Neuronal stem cell (in vitro differentiated cells): Measurements from ENCODE around the gene PCTP.

ENCODE experiments used
- DNase-seq: peaks from one replicate; pipeline ENCODE4 v3.0.0-alpha.2; 2013; ENCODE audit warnings: low spot score
- H2AFZ ChIP-seq: one replicate; pipeline ENCODE4 v1.6.1; 2013; ENCODE audit warnings: mild to moderate bottlenecking, low read length, inconsistent platforms
- H2AK5ac ChIP-seq: 2 replicates; pipeline ENCODE4 v1.6.1; 2013; ENCODE audit warnings: low read depth, mild to moderate bottlenecking, inconsistent platforms, low read length, moderate library complexity, mixed read lengths
- H2BK120ac ChIP-seq: 2 replicates; pipeline ENCODE4 v1.6.1; 2013; ENCODE audit warnings: low read depth, mild to moderate bottlenecking, inconsistent platforms, low read length, moderate library complexity, mixed read lengths
- H2BK12ac ChIP-seq: one replicate; pipeline ENCODE4 v1.6.1; 2013; ENCODE audit warnings: low read length, inconsistent platforms
- H2BK15ac ChIP-seq: 2 replicates; pipeline ENCODE4 v1.6.1; 2013; ENCODE audit warnings: mild to moderate bottlenecking, low read length, inconsistent platforms, mixed read lengths
- H2BK5ac ChIP-seq: one replicate; pipeline ENCODE4 v1.6.1; 2013; ENCODE audit warnings: inconsistent platforms, mild to moderate bottlenecking, low read length, moderate library complexity
- H3K14ac ChIP-seq: one replicate; pipeline ENCODE4 v1.6.1; 2013; ENCODE audit warnings: low read length, inconsistent platforms
- H3K18ac ChIP-seq: 2 replicates; pipeline ENCODE4 v1.6.1; 2013; ENCODE audit warnings: low read length, inconsistent platforms
- H3K23ac ChIP-seq: 2 replicates; pipeline ENCODE4 v1.6.1; 2013; ENCODE audit warnings: low read depth, mild to moderate bottlenecking, mixed read lengths, low read length, inconsistent platforms; ENCODE audit not compliant: poor library complexity
- H3K27ac ChIP-seq: replicated peaks from 3 replicates; pipeline ENCODE4 v1.5.1; 2013; ENCODE audit warnings: low read length, inconsistent platforms
- H3K27me3 ChIP-seq, 3 experiments: 2 replicates each; pipeline ENCODE4 v1.6.1; 2013; ENCODE audit warnings: low read length in 3 of 3, mild to moderate bottlenecking in 2 of 3, inconsistent platforms in 1 of 3, low read depth in 1 of 3, mixed read lengths in 1 of 3, moderate library complexity in 1 of 3; ENCODE audit not compliant: control insufficient read depth in 3 of 3, insufficient read depth in 3 of 3
- H3K36me3 ChIP-seq, 2 donors: replicated peaks in 1 of 2; 2 replicates each; pipeline ENCODE4 v1.6.1; 2013; ENCODE audit warnings: low read length in 2 of 2; ENCODE audit not compliant: control insufficient read depth in 2 of 2, insufficient read depth in 2 of 2
- H3K4ac ChIP-seq: 2 replicates; pipeline ENCODE4 v1.6.1; 2013; ENCODE audit warnings: inconsistent platforms, mild to moderate bottlenecking, low read length, moderate library complexity
- H3K4me1 ChIP-seq, 2 donors: 1 replicate in 1 of 2; 2 replicates in 1 of 2; pipeline ENCODE4 v1.6.1; 2013; ENCODE audit warnings: low read length in 2 of 2, low read depth in 1 of 2; ENCODE audit not compliant: control insufficient read depth in 2 of 2, insufficient read depth in 1 of 2
- H3K4me2 ChIP-seq: one replicate; pipeline ENCODE4 v1.6.1; 2013; ENCODE audit warnings: mild to moderate bottlenecking, low read length, inconsistent platforms; ENCODE audit not compliant: insufficient read depth, poor library complexity, severe bottlenecking
- H3K4me3 ChIP-seq, 2 donors: 2 replicates each; pipeline ENCODE4 v1.5.1; 2013; ENCODE audit warnings: low read length in 2 of 2, mild to moderate bottlenecking in 2 of 2, inconsistent platforms in 1 of 2, moderate library complexity in 1 of 2
- H3K79me1 ChIP-seq: one replicate; pipeline ENCODE4 v1.6.1; 2013; ENCODE audit warnings: low read depth, mild to moderate bottlenecking, inconsistent platforms, low read length, moderate library complexity
- H3K9ac ChIP-seq: one replicate; pipeline ENCODE4 v1.6.1; 2013; ENCODE audit warnings: mild to moderate bottlenecking, low read depth, low read length, inconsistent platforms; ENCODE audit not compliant: poor library complexity
- H3K9me3 ChIP-seq, 2 donors: replicated peaks in 1 of 2; 2 replicates each; pipeline versions ENCODE3 to v1.6.1; 2013; ENCODE audit warnings: low read length in 2 of 2, mild to moderate bottlenecking in 2 of 2, inconsistent platforms in 1 of 2, low read depth in 1 of 2, mixed read lengths in 1 of 2, moderate library complexity in 1 of 2; ENCODE audit not compliant: control insufficient read depth in 2 of 2, insufficient read depth in 1 of 2
- H4K8ac ChIP-seq: one replicate; pipeline ENCODE4 v1.6.1; 2013; ENCODE audit warnings: low read depth, mild to moderate bottlenecking, inconsistent platforms, low read length, moderate library complexity
- H4K91ac ChIP-seq: one replicate; pipeline ENCODE4 v1.6.1; 2013; ENCODE audit warnings: low read length, low read depth, mild to moderate bottlenecking, inconsistent platforms; ENCODE audit not compliant: poor library complexity
- WGBS, 2 donors: extraction: QIAGEN DNeasy Blood & Tissue Kit; methylation state at CpG; one replicate each; pipeline ENCODE4 v1.1.7; 2013; ENCODE audit warnings: missing lambda C conversion rate in 2 of 2, mixed read lengths in 1 of 2; ENCODE audit not compliant: insufficient read length in 2 of 2, insufficient replicate concordance in 1 of 2; ENCODE audit errors: extremely low coverage in 2 of 2; 5-methylcytosine and 5-hydroxymethylcytosine counted together

The PCTP gene

GRCh38 chr17:55706808-55707773, 43.8 kb upstream of the PCTP start:
- no peak for DNase-seq
- no peak overlapping the region for H3K9ac ChIP-seq

GRCh38 chr17:55708175-55708974, 42.5 kb upstream of the PCTP start:
- no peak overlapping the region for H2BK5ac ChIP-seq
- H3K4ac ChIP-seq, result no peak overlapping the region
- peaks cover 0 to 4% (median 0%) of the 10 kb centered on the region in 3 experiments for H3K27me3 ChIP-seq
- H4K8ac ChIP-seq, result no peak overlapping the region
- no peak overlapping the region for H4K91ac ChIP-seq
- H3K36me3 ChIP-seq, result no peaks in the 10 kb centered on the region
- no peaks in the 10 kb centered on the region for H3K9me3 ChIP-seq
- no peak overlapping the region for H3K4me3 ChIP-seq
- no peak overlapping the region for H2AFZ ChIP-seq
- H3K27ac ChIP-seq, result no peak overlapping the region
- H3K9ac ChIP-seq, result no peak overlapping the region
- H3K4me1 ChIP-seq, result peaks cover 0 to 8% of the 10 kb centered on the region in 2 donors
- no peak overlapping the region for H3K18ac ChIP-seq
- H3K4me2 ChIP-seq, result no peak overlapping the region
- H3K79me1 ChIP-seq, result no peaks in the 10 kb centered on the region
- WGBS, 2 donors, result no CpG with 5 or more reads among the region's 8 CpGs
- H2BK15ac ChIP-seq, result no peak overlapping the region
- H3K23ac ChIP-seq, result no peak overlapping the region
- DNase-seq, result no peak
- H2BK12ac ChIP-seq, result no peak overlapping the region
- H3K14ac ChIP-seq, result no peak overlapping the region
- no peak overlapping the region for H2BK120ac ChIP-seq
- no peak overlapping the region for H2AK5ac ChIP-seq

More at GRCh38 chr17:55706808-55707773, 43.8 kb upstream of the PCTP start:
- Histone ChIP-seq H2BK5ac (no peak overlapping the region), H4K8ac (no peak overlapping the region), H3K9me3 (no peaks in the 10 kb centered on the region), H3K27me3 (peaks cover 0 to 4% (median 0%) of the 10 kb centered on the region in 3 experiments), H3K18ac (no peak overlapping the region), H3K79me1 (no peaks in the 10 kb centered on the region), H2AFZ (no peak overlapping the region), H2BK12ac (no peak overlapping the region), H4K91ac (no peak overlapping the region), H3K4me1 (peaks cover 0 to 8% of the 10 kb centered on the region in 2 donors), H3K14ac (no peak overlapping the region), H3K4ac (no peak overlapping the region), H2BK15ac (no peak overlapping the region), H2BK120ac (no peak overlapping the region), H3K4me3 (no peak overlapping the region), H3K23ac (no peak overlapping the region), H2AK5ac (no peak overlapping the region), H3K36me3 (no peaks in the 10 kb centered on the region), H3K4me2 (no peak overlapping the region), H3K27ac (no peak overlapping the region)
- WGBS, 2 donors, result no CpG with 5 or more reads among the region's 11 CpGs

- Histone ChIP-seq H2BK15ac (no peak overlapping the region), H3K18ac (no peak overlapping the region), H2BK5ac (no peak overlapping the region), H2BK12ac (no peak overlapping the region), H2BK120ac (no peak overlapping the region), H3K9ac (no peak overlapping the region), H4K8ac (no peak overlapping the region), H3K4me2 (no peak overlapping the region), H3K4ac (no peak overlapping the region), H3K14ac (no peak overlapping the region), H2AK5ac (no peak overlapping the region), H3K36me3 (no peaks in the 10 kb centered on the region), H3K27ac (no peak overlapping the region), H3K4me3 (no peak overlapping the region), H3K79me1 (no peaks in the 10 kb centered on the region), H3K4me1 (peaks cover 0 to 8% of the 10 kb centered on the region in 2 donors), H2AFZ (no peak overlapping the region), H3K9me3 (no peaks in the 10 kb centered on the region), H3K23ac (no peak overlapping the region), H3K27me3 (peaks cover 0 to 4% (median 0%) of the 10 kb centered on the region in 3 experiments), H4K91ac (no peak overlapping the region)
- WGBS, 2 donors, result no CpG with 5 or more reads among the region's 7 CpGs
- no peak for DNase-seq
These were observed 41.4 kb upstream of the PCTP start for GRCh38 chr17:55709440-55709839.

- no peak overlapping the region for H4K8ac ChIP-seq
These were observed 40.9 kb upstream of the PCTP start for GRCh38 chr17:55709984-55710383.

More at GRCh38 chr17:55709984-55710383, 40.9 kb upstream of the PCTP start:
- H2BK12ac ChIP-seq, result no peak overlapping the region
- no peak for DNase-seq
- no peak overlapping the region for H3K9ac ChIP-seq
- no peak overlapping the region for H2BK15ac ChIP-seq
- no peak overlapping the region for H3K27ac ChIP-seq
- no peaks in the 10 kb centered on the region for H3K9me3 ChIP-seq
- H3K14ac ChIP-seq, result no peak overlapping the region
- no peak overlapping the region for H3K4me2 ChIP-seq
- no peaks in the 10 kb centered on the region for H3K36me3 ChIP-seq
- H3K18ac ChIP-seq, result no peak overlapping the region
- H2AFZ ChIP-seq, result no peak overlapping the region
- H2BK120ac ChIP-seq, result no peak overlapping the region
- H3K23ac ChIP-seq, result no peak overlapping the region
- no CpG with 5 or more reads among the region's 4 CpGs for WGBS, 2 donors
- no peaks in the 10 kb centered on the region for H3K79me1 ChIP-seq
- H3K27me3 ChIP-seq, result peaks cover 0 to 4% (median 0%) of the 10 kb centered on the region in 3 experiments
- no peak overlapping the region for H3K4me3 ChIP-seq
- H2BK5ac ChIP-seq, result no peak overlapping the region
- H3K4me1 ChIP-seq, result peaks cover 0 to 8% of the 10 kb centered on the region in 2 donors
- no peak overlapping the region for H4K91ac ChIP-seq
- H2AK5ac ChIP-seq, result no peak overlapping the region
- no peak overlapping the region for H3K4ac ChIP-seq
